ENCODE results near the gene DNAH2. TPM values are rescaled to one million over a fixed set of nuclear protein-coding genes. Genes with fewer than 3 reads are reported as not detected.

The DNAH2 gene
- total RNA-seq, 2 experiments from 2014 or later = not detected

DNA sequence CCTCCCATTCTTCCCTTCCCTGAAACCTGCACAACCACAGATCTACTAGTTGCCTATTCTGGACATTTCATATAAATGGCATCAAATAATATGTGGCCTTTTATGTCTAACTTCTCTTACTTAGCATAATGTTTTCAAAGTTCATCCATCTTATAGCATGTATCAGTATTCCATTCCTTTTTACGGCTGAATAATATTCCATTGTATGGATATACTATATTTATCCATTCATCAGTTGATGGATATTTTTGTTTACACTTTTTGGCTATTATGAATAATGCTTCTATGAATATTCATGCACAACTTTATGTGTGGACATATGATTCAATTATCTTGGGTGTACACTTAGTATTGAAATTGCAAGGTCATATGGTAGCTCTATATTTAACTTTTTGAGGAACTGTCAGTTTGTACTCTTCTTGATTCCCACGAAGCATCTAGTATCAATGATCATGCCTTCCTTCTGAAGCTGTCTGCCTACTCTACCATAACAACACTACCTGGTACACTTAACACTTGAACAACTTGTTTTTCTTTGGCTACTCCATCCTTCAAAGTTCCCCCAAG lies 158.3 kb downstream of the DNAH2 start:
- H3K36me3 ChIP-seq (ENCODE audit: insufficient read depth, low read length) = peaks cover 92% of the 10 kb centered on the region
- H3K9me3 ChIP-seq (ENCODE audit: low read length) = no peaks in the 10 kb centered on the region
- no peak overlapping the region for H3K4me3 ChIP-seq (ENCODE audit: low read depth, low read length, poor library complexity, severe bottlenecking)
- DNase-seq (ENCODE audit: low spot score) = no peak
- intact Hi-C loops (cut with micrococcal nuclease; ENCODE audit: unreplicated experiment) = no loop called here
- CTCF ChIA-PET (ENCODE audit: unreplicated experiment) = no interaction called here
- no TSS peak for BruUV-seq (replicated peaks)
- H3K79me2 ChIP-seq (ENCODE audit: insufficient read depth, low read depth, low read length) = peaks cover 49% of the 10 kb centered on the region; the same call in 1 of the 2 replicates
- H3K27ac ChIP-seq (ENCODE audit: low read depth, low read length, poor library complexity, severe bottlenecking) = no peak overlapping the region
- no peak overlapping the region for H2AFZ ChIP-seq (ENCODE audit: low read length)
- H3K9me2 ChIP-seq (ENCODE audit: insufficient read depth, low read length) = no peaks in the 10 kb centered on the region
- peaks cover 29% of the 10 kb centered on the region for H3K4me1 ChIP-seq (ENCODE audit: insufficient read depth, low read length, poor library complexity, severe bottlenecking)
- POLR2A ChIA-PET = interaction anchor here (1.5 kb wide), 1 partner anchor 10 kb away, joined by 3 read pairs; no protein-coding TSS in a partner anchor
- H4K20me1 ChIP-seq (ENCODE audit: insufficient read depth, low read length) = no peaks in the 10 kb centered on the region; the same call in 1 of the 2 replicates
- TF ChIP-seq EZH2phosphoT487 (IDR thresholded peaks at IDR 0.05; ENCODE audit: borderline replicate concordance, low read depth, low read length) = no peak
- TF ChIP-seq, protein P1, sequence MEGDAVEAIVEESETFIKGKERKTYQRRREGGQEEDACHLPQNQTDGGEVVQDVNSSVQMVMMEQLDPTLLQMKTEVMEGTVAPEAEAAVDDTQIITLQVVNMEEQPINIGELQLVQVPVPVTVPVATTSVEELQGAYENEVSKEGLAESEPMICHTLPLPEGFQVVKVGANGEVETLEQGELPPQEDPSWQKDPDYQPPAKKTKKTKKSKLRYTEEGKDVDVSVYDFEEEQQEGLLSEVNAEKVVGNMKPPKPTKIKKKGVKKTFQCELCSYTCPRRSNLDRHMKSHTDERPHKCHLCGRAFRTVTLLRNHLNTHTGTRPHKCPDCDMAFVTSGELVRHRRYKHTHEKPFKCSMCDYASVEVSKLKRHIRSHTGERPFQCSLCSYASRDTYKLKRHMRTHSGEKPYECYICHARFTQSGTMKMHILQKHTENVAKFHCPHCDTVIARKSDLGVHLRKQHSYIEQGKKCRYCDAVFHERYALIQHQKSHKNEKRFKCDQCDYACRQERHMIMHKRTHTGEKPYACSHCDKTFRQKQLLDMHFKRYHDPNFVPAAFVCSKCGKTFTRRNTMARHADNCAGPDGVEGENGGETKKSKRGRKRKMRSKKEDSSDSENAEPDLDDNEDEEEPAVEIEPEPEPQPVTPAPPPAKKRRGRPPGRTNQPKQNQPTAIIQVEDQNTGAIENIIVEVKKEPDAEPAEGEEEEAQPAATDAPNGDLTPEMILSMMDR (conservative IDR thresholded peaks at IDR 0.05; ENCODE audit: low read length) = no peak
- H3K4me2 ChIP-seq (ENCODE audit: low read length) = no peak overlapping the region

DNA sequence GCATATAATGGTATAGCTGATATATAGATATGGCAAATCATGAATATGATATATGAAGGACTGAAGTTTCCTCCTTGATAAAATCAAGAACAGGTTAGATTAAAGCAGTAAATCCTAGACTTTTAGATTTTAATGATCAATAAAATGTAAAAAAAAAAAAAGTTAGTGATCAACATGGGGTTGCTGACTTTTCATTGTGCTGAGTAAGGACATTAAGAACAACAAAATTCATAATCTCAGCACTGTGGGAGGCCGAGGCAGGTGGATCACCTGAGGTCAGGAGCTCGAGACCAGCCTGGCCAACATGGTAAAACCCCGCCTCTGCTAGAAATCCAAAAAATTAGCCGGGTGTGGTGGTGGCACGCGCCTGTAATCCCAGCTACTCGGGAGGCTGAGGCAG lies 160.7 kb downstream of the DNAH2 start:
- peaks cover 56% of the 10 kb centered on the region; the same call in 1 of the 2 replicates for H3K79me2 ChIP-seq (ENCODE audit: insufficient read depth, low read depth, low read length)
- H2AFZ ChIP-seq (ENCODE audit: low read length) = no peak overlapping the region
- no TSS peak for BruUV-seq (replicated peaks)
- no peak overlapping the region for H3K4me3 ChIP-seq (ENCODE audit: low read depth, low read length, poor library complexity, severe bottlenecking)
- H3K27ac ChIP-seq (ENCODE audit: low read depth, low read length, poor library complexity, severe bottlenecking) = no peak overlapping the region
- ChIA-PET CTCF (ENCODE audit: unreplicated experiment) (interaction anchor here (0.9 kb wide), 1 partner anchor 18 kb away, joined by 4 read pairs; no protein-coding TSS in a partner anchor), POLR2A (interaction anchor here (1.6 kb wide), 1 partner anchor 14 kb away, joined by 4 read pairs; no protein-coding TSS in a partner anchor)
- peaks cover 52% of the 10 kb centered on the region for H3K4me1 ChIP-seq (ENCODE audit: insufficient read depth, low read length, poor library complexity, severe bottlenecking)
- H3K36me3 ChIP-seq (ENCODE audit: insufficient read depth, low read length) = peaks cover 85% of the 10 kb centered on the region
- intact Hi-C loops (cut with micrococcal nuclease; ENCODE audit: unreplicated experiment) = no loop called here
- H3K9me2 ChIP-seq (ENCODE audit: insufficient read depth, low read length) = no peaks in the 10 kb centered on the region
- TF ChIP-seq, protein P1 (conservative IDR thresholded peaks at IDR 0.05; ENCODE audit: low read length) = no peak
- no peak for TF ChIP-seq EZH2phosphoT487 (IDR thresholded peaks at IDR 0.05; ENCODE audit: borderline replicate concordance, low read depth, low read length)
- no peaks in the 10 kb centered on the region for H3K9me3 ChIP-seq (ENCODE audit: low read length)
- DNase-seq (ENCODE audit: low spot score) = no peak
- H3K4me2 ChIP-seq (ENCODE audit: low read length) = no peak overlapping the region
- H4K20me1 ChIP-seq (ENCODE audit: insufficient read depth, low read length) = no peaks in the 10 kb centered on the region; the same call in 1 of the 2 replicates
